Subcutaneous abdominal adipose tissue (tissue), 5 donors: ENCODE results near the gene NMNAT2.

Source experiments
- H3K27ac ChIP-seq: one replicate; pipeline ENCODE4 v1.7.0; 2013; ENCODE audit warnings: low read depth, mild to moderate bottlenecking, inconsistent platforms, low read length, moderate library complexity
- H3K27me3 ChIP-seq, 5 donors: one replicate each; pipeline ENCODE4 v1.7.0; 2013; ENCODE audit warnings: low read length in 5 of 5, inconsistent platforms in 1 of 5; ENCODE audit not compliant: control insufficient read depth in 5 of 5, insufficient read depth in 4 of 5
- H3K36me3 ChIP-seq, 5 donors: one replicate each; pipeline ENCODE4 v1.7.0; 2013; ENCODE audit warnings: low read length in 5 of 5; ENCODE audit not compliant: control insufficient read depth in 5 of 5, insufficient read depth in 5 of 5
- H3K4me1 ChIP-seq, 5 donors: one replicate each; pipeline ENCODE4 v1.7.0; 2013; ENCODE audit warnings: low read length in 5 of 5, mild to moderate bottlenecking in 3 of 5, moderate library complexity in 1 of 5; ENCODE audit not compliant: control insufficient read depth in 5 of 5, insufficient read depth in 5 of 5
- H3K4me3 ChIP-seq, 5 donors: one replicate each; pipeline ENCODE4 v1.7.0; 2013; ENCODE audit warnings: low read length in 5 of 5, low read depth in 1 of 5
- H3K9ac ChIP-seq, 5 donors: one replicate each; pipeline ENCODE4 v1.7.0; 2013; ENCODE audit warnings: low read length in 5 of 5, mild to moderate bottlenecking in 4 of 5, moderate library complexity in 3 of 5
- H3K9me3 ChIP-seq, 5 donors: one replicate each; pipeline ENCODE4 v1.7.0; 2013; ENCODE audit warnings: low read length in 5 of 5; ENCODE audit not compliant: control insufficient read depth in 5 of 5
- donor health status: healthy.
- donor health status: healthy.
- donor health status: healthy.
- donor health status: healthy.
- donor health status: healthy.

Gene NMNAT2

DNA sequence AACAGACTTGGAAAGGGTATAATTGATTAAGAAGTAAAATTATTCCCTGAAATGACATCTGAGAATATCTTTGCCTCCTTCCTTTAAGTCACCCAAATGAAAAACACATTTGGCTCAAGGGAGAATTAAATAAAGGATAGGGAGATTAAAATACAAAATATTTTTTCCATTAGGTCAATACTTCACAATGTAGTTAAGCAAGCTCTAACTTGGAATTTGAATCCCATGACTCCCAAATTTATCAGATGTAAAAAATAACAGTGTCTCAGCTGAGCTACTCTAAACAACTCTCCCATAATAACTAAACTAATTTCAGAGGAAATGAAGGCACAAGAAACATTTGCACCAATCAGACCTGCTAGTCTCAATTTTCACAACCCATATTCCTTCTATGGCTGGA is 6.5 kb upstream of the NMNAT2 start:
- Histone ChIP-seq H3K36me3 (no peaks in the 10 kb centered on the region), H3K4me3 (no peak overlapping the region), H3K27me3 (peaks cover 0 to 3% (median 0%) of the 10 kb centered on the region in 5 donors), H3K27ac (no peak overlapping the region), H3K9ac (no peak overlapping the region), H3K9me3 (peaks cover 0 to 3% (median 0%) of the 10 kb centered on the region in 5 donors), H3K4me1 (no peaks in the 10 kb centered on the region)

DNA sequence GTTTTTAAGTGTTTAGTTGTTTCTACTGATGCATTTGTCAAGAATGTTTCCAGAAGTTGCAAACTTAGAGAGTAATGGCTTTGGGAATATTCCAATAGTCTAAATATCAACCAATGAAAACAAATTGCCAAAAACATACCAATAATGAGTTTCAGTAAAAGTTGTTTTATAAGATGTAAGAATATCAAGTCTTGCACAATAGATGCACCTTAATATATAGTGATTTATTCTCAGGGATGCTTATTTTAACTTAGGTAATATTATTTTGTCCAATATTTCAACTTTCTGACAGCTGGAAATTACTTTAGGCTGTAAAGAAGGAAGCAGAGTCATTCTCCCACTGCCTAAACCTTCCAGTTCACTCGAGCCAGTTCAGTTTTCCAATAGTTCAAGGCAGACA is 5.4 kb upstream of the NMNAT2 start:
- Histone ChIP-seq H3K4me1 (peaks cover 0 to under 1% (median 0%) of the 10 kb centered on the region in 5 donors), H3K27me3 (peaks cover 0 to 11% (median 1%) of the 10 kb centered on the region in 5 donors)

DNA sequence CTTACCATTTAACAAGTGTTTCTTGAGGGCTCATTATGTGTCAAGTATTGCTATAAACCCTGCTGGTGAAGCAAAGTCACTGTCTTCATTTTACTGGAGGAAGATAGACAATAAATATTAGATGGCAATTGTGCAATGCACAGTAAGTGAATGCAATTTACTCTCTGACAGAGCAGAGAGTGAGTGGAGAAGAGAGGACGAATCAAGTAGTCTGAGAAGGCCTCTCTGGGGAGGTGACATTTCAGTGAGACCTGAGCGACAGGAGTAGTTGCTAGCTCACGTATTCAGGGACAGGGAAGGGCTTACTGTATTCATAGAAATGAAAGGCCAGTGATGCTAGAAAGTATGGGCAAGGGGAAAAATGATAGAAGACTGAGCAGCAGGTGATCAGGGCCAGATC is 1.2 kb upstream of the NMNAT2 start:
- Histone ChIP-seq H3K27me3 (peaks cover 12 to 37% (median 23%) of the 10 kb centered on the region in 5 donors), H3K9ac (no peak overlapping the region), H3K9me3 (no peaks in the 10 kb centered on the region), H3K4me3 (no peak overlapping the region), H3K27ac (no peak overlapping the region), H3K4me1 (peaks cover 0 to 21% (median 19%) of the 10 kb centered on the region in 5 donors), H3K36me3 (no peaks in the 10 kb centered on the region)

More for the DNA sequence above, 5.4 kb upstream of the NMNAT2 start:
- no peaks in the 10 kb centered on the region for H3K36me3 ChIP-seq
- H3K4me3 ChIP-seq: no peak overlapping the region
- H3K9ac ChIP-seq: no peak overlapping the region
- no peaks in the 10 kb centered on the region for H3K9me3 ChIP-seq
- H3K27ac ChIP-seq: no peak overlapping the region

DNA sequence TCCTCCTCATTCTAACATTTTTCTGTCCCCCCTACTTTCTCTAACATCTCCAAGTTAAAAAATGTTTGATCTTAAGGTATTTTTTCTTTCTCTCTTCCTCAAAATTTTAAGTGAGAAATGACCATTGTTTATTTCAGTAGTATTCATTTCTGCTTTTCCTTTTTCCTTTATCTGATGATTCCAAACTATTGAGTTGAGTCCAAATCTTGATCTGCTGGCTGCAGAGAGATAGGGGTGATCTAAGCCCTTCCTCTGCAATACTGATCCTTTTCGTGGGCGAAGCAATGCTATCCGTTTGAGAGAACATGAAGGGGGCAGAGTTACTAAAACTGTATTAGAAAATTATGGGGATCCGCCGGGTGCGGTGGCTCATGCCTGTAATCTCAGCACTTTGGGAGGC is 516 bp upstream of the NMNAT2 start:
- no peaks in the 10 kb centered on the region for H3K9me3 ChIP-seq
- H3K4me3 ChIP-seq: peak overlapping the region in 1 of 5 donors; percentile 81
- no peak overlapping the region for H3K27ac ChIP-seq
- H3K36me3 ChIP-seq: no peaks in the 10 kb centered on the region
- H3K27me3 ChIP-seq: peaks cover 12 to 37% (median 23%) of the 10 kb centered on the region in 5 donors
- peaks cover 0 to 21% (median 19%) of the 10 kb centered on the region in 5 donors for H3K4me1 ChIP-seq
- H3K9ac ChIP-seq: no peak overlapping the region

DNA sequence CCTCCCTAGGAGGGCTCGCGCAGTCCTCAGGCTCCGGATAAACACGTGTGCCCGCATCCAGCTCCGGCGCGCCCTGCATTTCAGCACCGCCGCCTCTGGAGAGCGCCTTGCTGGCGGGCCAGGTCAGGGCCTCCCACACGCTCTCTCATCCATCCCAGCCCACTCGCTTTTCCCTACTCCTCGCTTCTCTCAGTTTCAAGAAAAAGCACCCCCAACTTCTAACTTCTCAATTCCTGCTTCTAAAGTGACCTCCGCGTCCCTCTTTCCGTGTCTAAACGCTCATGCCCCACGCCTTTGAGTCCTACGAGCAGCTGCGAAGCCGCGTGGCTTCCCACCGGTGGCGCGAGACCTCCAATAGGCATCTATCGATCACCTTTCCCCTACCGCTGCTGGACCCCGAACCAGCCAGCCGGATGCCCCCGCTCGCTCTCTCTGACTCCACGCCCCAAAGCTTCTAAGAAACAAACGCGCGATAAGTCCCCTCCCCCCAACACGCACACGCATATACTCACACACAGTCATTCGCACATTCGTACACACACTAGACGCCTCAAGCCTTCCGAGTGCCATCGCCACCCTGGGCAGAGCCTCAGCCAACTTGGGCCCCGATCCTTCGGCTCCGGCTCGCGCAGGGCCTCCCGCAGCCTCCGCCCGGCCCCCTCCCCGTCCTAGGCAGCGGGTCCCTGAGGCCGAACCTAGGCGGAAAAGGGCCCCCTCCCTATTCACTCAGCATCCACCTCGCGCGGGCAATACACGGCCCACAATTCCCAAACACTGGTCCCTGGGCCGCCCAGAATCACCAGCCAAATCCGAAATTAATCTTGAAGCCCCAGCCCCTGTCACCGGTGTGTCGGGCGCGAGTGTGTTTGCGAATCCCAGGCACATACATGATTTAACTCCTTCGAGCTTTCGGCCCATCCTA is 1.1 kb downstream of the NMNAT2 start:
- Histone ChIP-seq H3K9me3 (no peaks in the 10 kb centered on the region), H3K27me3 (peaks cover 12 to 36% (median 23%) of the 10 kb centered on the region in 5 donors), H3K9ac (peak overlapping the region in 2 of 5 donors; percentile 21 to 60), H3K36me3 (no peaks in the 10 kb centered on the region), H3K4me3 (peak overlapping the region; percentile 44 to 81 (median 63)), H3K4me1 (peaks cover 0 to 21% (median 19%) of the 10 kb centered on the region in 5 donors), H3K27ac (no peak overlapping the region)

DNA sequence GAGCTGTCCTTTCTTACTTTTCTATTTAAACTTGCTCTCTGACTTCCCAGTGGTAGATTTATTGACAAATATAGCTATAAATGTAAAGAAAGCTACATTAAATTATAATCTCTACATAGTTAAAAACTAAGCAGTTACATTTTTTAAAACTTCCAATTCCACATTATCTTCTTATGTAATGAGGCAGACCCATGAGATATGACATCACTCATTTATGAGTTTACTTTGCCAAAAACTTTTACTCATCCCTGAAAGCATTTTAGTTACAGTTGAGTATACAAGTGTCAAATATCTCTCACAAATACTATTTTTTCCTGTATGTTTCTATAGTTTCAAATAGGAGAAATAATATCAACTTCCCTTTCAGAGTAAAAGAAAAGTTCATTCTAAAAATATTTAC is 3.8 kb downstream of the NMNAT2 start:
- Histone ChIP-seq H3K27me3 (peaks cover 12 to 32% (median 20%) of the 10 kb centered on the region in 5 donors), H3K9ac (no peak overlapping the region), H3K36me3 (no peaks in the 10 kb centered on the region), H3K27ac (no peak overlapping the region), H3K4me1 (peaks cover 0 to 21% (median 19%) of the 10 kb centered on the region in 5 donors), H3K9me3 (no peaks in the 10 kb centered on the region), H3K4me3 (no peak overlapping the region)

DNA sequence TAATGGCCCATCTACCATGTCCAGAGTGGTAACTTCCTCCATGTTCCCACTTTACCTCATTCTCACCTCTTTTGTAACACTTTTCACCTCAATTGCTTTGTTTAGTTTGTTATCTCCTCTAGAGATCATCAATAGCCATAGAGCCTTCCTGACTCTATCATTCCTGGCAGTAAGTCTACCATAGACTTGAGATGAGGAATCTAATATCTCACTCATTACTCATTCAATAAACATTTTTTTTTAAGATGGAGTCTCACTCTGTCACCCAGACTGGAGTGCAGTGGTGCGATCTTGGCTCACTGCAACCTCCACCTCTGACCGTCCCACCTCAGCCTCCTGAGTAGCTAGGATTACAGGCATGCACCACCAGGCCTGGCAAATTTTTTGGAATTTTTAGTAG is 7.1 kb downstream of the NMNAT2 start:
- Histone ChIP-seq H3K27me3 (peaks cover 0 to 6% (median 2%) of the 10 kb centered on the region in 5 donors), H3K4me3 (no peak overlapping the region)

DNA sequence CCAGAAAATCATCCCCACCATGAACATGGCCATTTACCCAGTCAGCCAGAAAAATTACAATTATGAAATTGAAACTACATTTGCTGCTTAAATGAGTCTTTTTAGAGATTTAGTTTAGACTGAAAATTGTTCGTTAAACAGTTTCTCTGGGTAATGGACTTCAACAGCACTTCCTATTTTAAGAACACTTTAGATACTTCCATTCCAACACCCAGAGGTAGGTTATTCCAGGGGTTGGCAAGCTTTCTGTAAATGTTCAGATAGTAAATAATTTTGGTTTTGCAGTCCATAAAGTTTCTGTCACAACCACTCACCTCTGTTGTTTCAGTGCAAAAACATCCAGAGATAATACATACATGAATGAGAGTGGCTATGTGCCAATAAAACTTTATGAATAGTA is 10.2 kb downstream of the NMNAT2 start:
- H3K36me3 ChIP-seq: no peaks in the 10 kb centered on the region
- no peak overlapping the region for H3K9ac ChIP-seq
- no peak overlapping the region for H3K27ac ChIP-seq

More for the DNA sequence above, 7.1 kb downstream of the NMNAT2 start:
- H3K36me3 ChIP-seq: no peaks in the 10 kb centered on the region
- no peaks in the 10 kb centered on the region for H3K4me1 ChIP-seq
- no peak overlapping the region for H3K27ac ChIP-seq
- H3K9ac ChIP-seq: no peak overlapping the region
- no peaks in the 10 kb centered on the region for H3K9me3 ChIP-seq

DNA sequence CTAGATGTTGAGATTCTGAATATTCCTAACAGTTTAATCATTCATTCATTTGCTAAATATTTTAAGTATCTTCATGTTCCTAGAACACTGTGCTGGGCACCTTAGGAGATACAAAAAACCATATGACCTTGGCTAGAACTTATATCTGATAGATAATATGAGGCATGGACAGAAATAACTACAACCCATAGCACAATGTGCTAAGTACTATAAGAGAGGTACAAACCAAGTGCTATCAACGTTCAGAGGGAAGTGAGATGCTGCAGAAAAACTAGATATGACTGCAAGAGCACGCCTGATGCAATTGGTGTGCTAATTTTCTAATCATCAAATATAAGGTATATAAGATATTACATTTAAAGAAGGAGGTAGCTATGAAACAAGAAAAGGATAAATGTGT is 10.7 kb downstream of the NMNAT2 start:
- Histone ChIP-seq H3K4me3 (no peak overlapping the region), H3K27ac (no peak overlapping the region), H3K27me3 (peaks cover 0 to 4% (median 0%) of the 10 kb centered on the region in 5 donors), H3K9me3 (no peaks in the 10 kb centered on the region), H3K9ac (no peak overlapping the region), H3K36me3 (no peaks in the 10 kb centered on the region), H3K4me1 (no peaks in the 10 kb centered on the region)

More for the DNA sequence above, 10.2 kb downstream of the NMNAT2 start:
- Histone ChIP-seq H3K4me1 (no peaks in the 10 kb centered on the region), H3K27me3 (peaks cover 0 to 4% (median 0%) of the 10 kb centered on the region in 5 donors), H3K4me3 (no peak overlapping the region), H3K9me3 (no peaks in the 10 kb centered on the region)

DNA sequence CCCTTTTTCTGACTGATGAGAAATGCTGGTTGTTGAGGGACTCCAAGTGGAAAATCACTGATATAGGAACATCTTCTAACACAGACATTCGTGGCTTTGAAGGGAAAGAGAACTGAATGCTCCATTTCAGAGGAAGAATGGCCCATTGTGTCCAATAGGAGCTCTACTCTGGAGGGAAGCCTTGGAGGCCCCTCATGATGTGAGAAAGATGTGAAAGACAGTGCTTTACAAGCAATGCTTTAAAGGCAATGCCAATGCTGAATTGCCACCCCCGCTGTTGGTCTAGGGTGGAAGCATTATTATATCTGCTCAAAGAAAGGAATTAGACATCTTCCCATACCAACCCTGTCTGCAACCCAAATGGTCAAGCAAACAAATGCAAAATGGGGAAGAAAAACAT is 13.7 kb downstream of the NMNAT2 start:
- H3K9ac ChIP-seq: no peak overlapping the region
- no peak overlapping the region for H3K27ac ChIP-seq
- H3K4me3 ChIP-seq: no peak overlapping the region
- peaks cover 0 to 4% (median 0%) of the 10 kb centered on the region in 5 donors for H3K27me3 ChIP-seq
- no peaks in the 10 kb centered on the region for H3K9me3 ChIP-seq
- H3K36me3 ChIP-seq: no peaks in the 10 kb centered on the region
- H3K4me1 ChIP-seq: no peaks in the 10 kb centered on the region
